ENCODE data around the gene EIF4ENIF1. TPM values are rescaled to one million over a fixed set of nuclear protein-coding genes. Genes with fewer than 3 reads are reported as not detected.
"Not testable (repeated sequence)": the region's sequence is repeated elsewhere in the genome, so short reads cannot be mapped to it uniquely, and the experiment has no call there.

Gene EIF4ENIF1
- total RNA-seq, 1 donor from 2014 or later, result 30.3 TPM

DNA sequence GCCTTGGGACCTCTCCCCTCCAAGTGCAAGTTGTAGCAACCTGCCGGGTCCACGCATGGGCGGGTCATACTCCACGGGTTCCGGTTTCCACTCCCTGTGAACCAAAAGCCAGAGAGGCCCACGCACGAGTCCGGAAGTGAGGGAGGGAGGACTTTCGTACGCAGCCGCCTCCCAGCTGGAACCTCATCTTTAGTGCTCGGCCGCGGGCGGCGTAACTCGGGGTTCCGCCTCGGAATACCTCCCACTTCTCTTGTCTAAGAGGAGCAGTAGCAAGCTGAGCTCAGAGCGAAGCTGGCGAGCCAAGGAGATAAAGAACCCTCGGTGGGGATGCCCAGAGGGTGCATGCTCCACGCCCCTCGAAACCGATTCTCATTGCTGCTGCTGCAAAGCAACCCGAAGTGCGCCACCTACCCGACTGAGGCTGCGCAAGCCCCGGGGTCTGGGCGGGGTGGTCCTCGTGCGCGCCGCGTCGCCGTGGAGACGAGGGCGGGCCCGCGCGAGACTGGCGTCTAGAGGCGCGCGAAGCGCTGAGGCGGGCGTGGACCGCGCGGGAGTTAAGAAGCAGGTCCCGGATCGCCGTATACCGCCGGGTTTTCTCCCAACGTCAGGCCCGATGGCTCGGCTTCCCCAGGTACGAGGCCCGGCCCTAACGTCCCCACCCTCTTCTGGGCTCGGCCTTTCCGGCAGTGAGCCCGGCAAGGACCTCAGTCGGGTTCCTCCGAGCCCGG, 6.5 kb upstream of the EIF4ENIF1 start, which contains the start of gene SFI1:
SFI1 (plus strand) TSS at position 530 of the 728 bp plus-strand sequence. CDS start 11,749 bp downstream, outside the sequence.
- DNase-seq (ENCODE audit: low spot score), result peak; percentile 95
- intact Hi-C loops (cut with DNase I), result loop anchor here (5.0 kb wide), 1 partner anchor 149 kb away; the partner anchor contains the start of gene PATZ1

DNA sequence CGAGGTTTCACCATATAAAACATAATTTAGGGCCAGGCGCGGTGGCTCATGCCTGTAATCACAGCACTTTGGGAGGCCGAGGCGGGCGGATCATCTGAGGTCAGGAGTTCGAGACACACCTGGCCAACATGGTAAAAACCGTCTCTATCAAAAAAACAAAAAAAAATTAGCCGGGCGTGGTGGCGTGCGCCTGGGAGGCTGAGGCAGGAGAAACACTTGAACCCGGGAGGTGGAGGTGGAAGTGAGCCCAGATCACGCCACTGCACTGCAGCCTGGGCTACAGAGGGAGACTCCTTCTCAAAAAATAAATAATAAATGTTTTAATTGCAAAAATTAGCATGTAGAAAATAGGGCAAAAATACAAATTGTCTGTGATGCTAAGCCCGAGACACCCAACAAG, 5.7 kb upstream of the EIF4ENIF1 start:
- intact Hi-C loops (cut with DNase I), result loop anchor here (5.0 kb wide), 1 partner anchor 148 kb away; the partner anchor contains the start of gene PATZ1
- no peak for DNase-seq (ENCODE audit: low spot score)

DNA sequence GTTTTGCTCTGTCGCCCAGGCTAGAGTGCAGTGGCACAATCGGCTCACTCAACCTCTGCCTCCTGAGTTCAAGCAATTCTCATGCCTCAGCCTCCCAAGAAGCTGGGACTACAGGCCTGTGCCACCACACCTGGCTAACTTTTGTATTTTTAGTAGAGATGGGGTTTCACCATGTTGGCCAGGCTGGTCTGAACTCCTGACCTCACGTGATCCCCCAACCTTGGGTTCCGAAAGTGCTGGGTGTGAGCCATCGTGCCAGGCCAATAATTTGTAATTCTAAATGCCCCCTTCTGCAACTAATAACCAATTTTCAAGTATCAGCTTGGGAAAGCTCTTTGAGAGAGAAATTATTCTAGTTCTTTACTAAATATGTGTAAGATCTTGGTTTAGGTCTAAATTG, 3.7 kb upstream of the EIF4ENIF1 start:
- intact Hi-C loops (cut with DNase I); DNase-seq (ENCODE audit: low spot score): not testable (repeated sequence)

DNA sequence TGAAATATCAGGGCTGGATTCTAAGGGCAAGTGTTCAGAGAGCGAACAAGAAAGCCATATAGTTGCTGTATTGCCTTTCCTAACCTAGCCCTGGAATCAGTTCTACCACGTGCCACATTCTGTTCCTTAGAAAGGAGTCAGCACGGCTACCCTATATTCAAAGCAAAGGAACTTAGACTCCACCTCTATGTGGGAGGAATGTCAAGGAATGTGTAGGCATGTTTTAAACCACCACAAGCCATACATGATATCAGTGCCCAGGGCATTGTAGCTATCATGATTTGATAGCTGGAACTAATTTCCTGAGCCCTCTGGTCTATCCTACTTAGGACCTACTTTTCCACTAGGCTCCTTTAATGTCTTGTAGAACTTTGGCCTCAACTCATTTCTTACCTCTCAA, 2.5 kb upstream of the EIF4ENIF1 start:
- DNase-seq (ENCODE audit: low spot score), result no peak
- intact Hi-C loops (cut with DNase I), result no loop called here

DNA sequence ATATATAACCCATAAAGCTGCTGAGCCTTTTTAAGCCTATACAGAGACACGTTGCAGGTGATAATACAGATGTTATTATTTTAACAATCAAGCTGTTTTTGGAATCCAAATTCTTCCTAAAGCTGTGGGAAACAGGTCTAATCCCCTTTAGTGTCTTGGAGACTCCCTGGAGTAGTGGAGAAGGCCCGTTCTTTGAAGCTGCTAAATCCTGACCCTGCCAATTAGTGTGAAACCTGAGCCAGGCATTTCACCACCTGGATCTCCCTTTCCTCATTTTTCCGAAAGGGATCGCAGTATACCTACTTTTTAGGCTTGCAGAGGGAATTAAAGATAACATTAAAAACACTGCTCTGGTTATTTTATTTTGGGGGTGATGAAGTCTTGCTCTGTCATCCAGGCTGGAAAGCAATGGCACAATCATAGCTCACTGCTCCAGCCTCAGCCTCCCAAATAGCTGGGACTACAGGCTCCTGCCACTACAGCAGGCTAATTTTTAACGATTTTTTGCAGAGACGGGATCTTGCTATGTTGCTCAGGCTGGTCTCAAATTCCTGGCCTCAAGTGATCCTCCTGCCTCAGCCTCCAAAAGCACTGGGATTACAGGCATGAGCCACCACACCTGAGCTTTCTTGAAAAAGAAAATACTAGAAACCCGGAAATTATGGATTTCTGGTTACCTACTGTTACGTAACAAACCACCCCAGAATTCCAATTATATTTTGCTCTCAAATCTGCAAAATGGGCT, 1.7 kb upstream of the EIF4ENIF1 start:
- intact Hi-C loops (cut with DNase I), result no loop called here
- DNase-seq (ENCODE audit: low spot score), result no peak

DNA sequence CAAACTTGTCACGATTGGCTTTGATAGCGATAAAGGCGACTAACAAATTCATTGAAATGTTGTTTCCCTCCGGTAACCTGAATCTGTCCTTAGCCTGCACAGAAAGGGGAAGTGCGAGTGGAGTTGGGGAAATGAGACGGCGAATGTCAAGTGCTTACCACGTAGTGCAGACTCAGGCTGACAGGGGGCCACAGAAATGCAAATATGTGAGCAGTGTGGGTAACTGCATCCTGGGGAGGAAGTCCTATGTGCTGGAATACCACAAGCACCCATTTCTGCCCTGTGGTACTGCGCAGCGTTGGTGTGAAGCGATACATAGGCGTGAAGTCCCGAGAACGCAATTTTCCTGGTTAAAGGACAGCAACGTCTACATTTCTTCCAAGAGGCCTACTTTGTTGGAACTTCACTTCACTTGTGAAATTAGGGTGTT, 869 bp upstream of the EIF4ENIF1 start:
- DNase-seq (ENCODE audit: low spot score), result peak; percentile 84
- intact Hi-C loops (cut with DNase I), result no loop called here

DNA sequence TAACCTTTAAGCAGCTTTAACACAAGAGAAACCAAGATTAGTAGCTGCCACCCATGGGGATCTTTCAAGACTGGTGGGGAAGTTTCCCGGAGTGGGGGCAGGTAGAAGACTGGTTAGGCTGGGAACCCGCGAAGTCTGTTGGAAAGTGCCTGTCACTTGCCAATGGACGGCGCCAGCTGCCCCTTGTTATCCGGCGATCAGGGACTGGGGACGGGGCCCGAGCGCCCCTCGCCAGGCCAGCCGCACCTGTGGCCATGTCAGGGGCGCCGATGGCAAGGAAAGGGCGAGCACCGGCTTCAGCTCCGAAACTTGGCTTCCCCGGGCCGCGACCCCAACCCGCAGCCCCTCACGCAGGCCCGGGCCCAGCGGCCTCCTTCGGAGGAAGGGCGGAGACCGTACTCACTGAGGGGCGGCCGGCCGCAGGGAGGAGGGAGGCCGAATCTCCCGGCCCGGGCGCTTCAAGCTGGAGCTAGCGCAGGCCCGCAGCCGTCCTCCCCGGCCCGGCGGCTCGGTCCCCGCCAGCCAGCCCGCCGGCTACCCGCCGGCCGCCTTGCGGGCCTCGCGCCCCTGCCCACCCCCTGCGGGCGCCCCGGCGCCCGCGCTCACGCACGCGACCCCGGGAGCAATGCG, 539 bp downstream of the EIF4ENIF1 start:
- intact Hi-C loops (cut with DNase I), result loop anchor here (5.0 kb wide), 1 partner anchor 143 kb away; no protein-coding TSS in a partner anchor
- peak; percentile 77 for DNase-seq (ENCODE audit: low spot score)

DNA sequence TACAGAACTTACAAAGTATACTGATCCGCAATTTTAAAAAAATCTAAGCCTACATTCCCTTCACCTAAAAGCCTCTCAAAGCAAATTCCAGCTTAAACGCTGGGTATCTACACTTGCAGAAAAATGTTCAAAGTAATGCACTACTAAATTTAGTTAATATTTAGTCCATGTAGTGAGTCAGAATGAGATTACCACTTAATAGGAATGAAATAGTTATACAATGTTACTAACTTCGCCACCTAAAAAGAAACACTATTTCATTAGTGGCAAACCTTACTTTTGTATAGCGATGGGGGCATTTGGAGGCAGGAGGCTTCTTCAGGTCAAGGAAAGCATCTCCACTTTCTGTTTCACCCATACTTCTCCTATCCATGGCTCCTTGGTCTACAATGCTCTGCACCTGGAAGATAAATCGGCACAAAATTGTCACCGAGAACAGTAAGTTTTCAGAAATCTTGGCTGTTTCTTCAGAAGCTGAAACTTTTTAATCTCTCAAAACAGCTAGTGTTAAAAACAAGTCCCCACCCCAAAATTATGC, 1.2 kb downstream of the EIF4ENIF1 start:
- intact Hi-C loops (cut with DNase I), result loop anchor here (5.0 kb wide), 1 partner anchor 144 kb away; no protein-coding TSS in a partner anchor
- no peak for DNase-seq (ENCODE audit: low spot score)

DNA sequence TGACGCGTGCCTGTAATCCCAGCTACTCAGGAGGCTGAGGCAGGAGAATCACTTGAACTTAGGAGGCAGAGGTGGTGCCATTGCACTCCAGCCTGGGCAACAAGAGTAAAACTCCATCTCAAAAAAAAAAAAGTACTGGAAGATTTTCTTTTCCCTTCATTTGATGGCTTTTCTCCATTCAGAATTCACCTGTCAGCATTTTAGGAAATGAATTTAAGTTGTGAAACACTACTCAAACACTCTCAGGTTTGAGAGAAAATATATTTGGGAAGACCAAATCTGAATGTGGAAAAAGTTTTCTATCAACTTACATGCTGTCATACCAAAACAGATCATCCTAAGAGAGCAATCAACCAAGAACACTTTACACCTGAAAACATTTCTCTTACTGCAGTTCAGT, 2.7 kb downstream of the EIF4ENIF1 start:
- intact Hi-C loops (cut with DNase I), result loop anchor here (5.0 kb wide), 1 partner anchor 145 kb away; no protein-coding TSS in a partner anchor
- no peak for DNase-seq (ENCODE audit: low spot score)

- DNase-seq (ENCODE audit: low spot score), result not testable (repeated sequence)
- intact Hi-C loops (cut with DNase I), result loop anchor here (5.0 kb wide), 1 partner anchor 146 kb away; no protein-coding TSS in a partner anchor
Measured at GRCh38 chr22:31486369-31486768, 3.3 kb downstream of the EIF4ENIF1 start.

DNA sequence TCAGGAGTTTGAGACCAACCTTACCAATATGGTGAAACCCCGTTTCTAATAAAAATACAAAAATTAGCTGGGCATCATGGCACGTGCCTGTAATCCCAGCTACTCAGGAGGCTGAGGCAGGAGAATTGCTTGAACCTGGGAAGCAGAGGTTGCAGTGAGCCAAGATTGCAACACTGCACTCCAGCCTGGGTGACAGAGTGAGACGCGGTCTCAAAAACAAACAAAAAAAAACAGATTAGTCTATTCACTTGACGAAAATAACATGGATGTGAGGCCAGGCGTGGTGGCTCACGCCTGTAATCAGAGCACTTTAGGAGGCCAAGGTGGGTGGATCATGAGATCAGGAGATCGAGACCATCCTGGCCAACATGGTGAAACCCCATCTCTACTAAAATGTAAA, 7.2 kb downstream of the EIF4ENIF1 start:
- intact Hi-C loops (cut with DNase I), result not testable (repeated sequence)

GRCh38 chr22:31481129-31481528, 8.5 kb downstream of the EIF4ENIF1 start:
- DNase-seq (ENCODE audit: low spot score), result no peak
- intact Hi-C loops (cut with DNase I), result no loop called here

More for the DNA sequence above, 7.2 kb downstream of the EIF4ENIF1 start:
- not testable (repeated sequence) for DNase-seq (ENCODE audit: low spot score)

DNA sequence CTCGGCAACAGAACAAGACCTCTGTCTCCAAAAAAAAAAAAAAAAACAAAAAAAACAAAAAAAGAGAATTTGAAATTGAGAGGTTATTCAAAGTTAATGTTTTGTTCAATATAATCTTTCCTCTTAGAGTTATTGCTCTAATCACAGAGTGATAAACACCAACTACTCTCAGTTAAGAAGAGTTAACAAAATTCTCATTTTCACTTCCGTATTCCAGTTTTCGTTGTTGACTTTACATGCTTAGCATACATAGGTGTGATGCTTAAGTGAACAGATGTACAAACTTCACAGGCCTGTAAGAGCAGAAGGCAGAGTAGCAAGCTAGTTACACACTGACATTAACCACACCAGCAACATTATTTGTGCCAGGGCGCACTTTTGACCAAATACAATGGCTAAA, 12.3 kb downstream of the EIF4ENIF1 start:
- intact Hi-C loops (cut with DNase I), result no loop called here
- no peak for DNase-seq (ENCODE audit: low spot score)

DNA sequence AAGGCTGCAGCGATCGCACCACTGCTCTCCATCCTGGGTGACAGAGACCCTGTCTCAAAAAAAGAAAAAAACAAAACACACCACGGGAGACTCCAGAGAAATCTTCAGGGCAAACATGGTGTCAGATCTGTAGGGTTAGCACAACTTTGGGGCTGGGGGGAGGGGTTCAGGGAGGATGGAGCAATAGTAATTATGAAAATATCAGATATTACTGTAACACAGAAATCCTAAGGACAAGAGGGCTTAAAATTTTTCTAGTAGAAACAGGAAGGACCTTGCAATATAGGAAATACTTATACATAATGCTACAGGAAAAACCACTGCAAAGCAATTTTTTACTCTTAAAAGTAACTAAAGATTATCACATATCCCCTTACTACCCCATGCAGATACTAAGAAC, 13.8 kb downstream of the EIF4ENIF1 start:
- DNase-seq (ENCODE audit: low spot score), result no peak

DNA sequence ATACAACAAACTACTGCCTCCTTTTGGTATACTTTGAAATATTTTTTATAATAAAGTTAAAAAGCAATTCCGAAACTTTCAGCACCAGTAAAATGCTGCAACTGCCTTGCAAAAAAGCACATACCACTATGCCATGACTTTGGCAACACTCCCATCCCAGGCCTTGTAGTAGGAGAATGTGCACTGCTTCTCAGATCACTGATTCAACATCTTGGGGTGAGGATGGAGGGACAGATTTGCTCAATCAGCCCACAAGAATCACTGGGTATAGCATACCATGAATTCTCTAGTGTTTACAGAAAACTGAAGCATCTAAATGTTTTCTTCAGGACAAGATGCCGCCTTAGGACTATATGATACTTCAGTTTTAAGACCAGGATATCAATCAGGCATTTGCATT, 14.9 kb downstream of the EIF4ENIF1 start:
- no peak for DNase-seq (ENCODE audit: low spot score)
- intact Hi-C loops (cut with DNase I), result no loop called here

More for the DNA sequence above, 13.8 kb downstream of the EIF4ENIF1 start:
- intact Hi-C loops (cut with DNase I), result no loop called here

- intact Hi-C loops (cut with DNase I), result no loop called here
- no peak for DNase-seq (ENCODE audit: low spot score)
Measured at GRCh38 chr22:31465307-31465706, 24.3 kb downstream of the EIF4ENIF1 start.

GRCh38 chr22:31461699-31462098, 27.9 kb downstream of the EIF4ENIF1 start:
- intact Hi-C loops (cut with DNase I), result no loop called here
- no peak for DNase-seq (ENCODE audit: low spot score)

- intact Hi-C loops (cut with DNase I), result no loop called here
Measured at GRCh38 chr22:31451709-31452571, 37.7 kb downstream of the EIF4ENIF1 start.

GRCh38 chr22:31449506-31449905, 40.1 kb downstream of the EIF4ENIF1 start:
- intact Hi-C loops (cut with DNase I), result no loop called here
- no peak for DNase-seq (ENCODE audit: low spot score)

More at GRCh38 chr22:31451709-31452571, 37.7 kb downstream of the EIF4ENIF1 start:
- no peak for DNase-seq (ENCODE audit: low spot score)

Data from cardiac septum (tissue), 1 donor.